Activated T-cell treated with anti-CD3 and anti-CD28 coated beads, Interleukin-2, amount 50 U/mL, for 4 hours (primary cell): ENCODE measurements around the gene IST1. TPM values are rescaled to one million over a fixed set of nuclear protein-coding genes. Genes with fewer than 3 reads are reported as not detected.

Source experiments
- ATAC-seq, 2 donors: fragments of 200-7000 bp; cut with Tn5 transposase; one replicate each; pipeline ENCODE4 v1.10.0; 2021
- DNase-seq: peaks from one replicate; pipeline ENCODE4 v3.0.0-alpha.2; 2020
- H3K27me3 Mint-ChIP-seq: one replicate; pipeline ENCODE4 v1.8.0; 2021; ENCODE audit warnings: low read depth, mixed read lengths
- H3K36me3 Mint-ChIP-seq: one replicate; pipeline ENCODE4 v1.8.0; 2022; ENCODE audit warnings: mixed read lengths; ENCODE audit not compliant: insufficient read depth
- H3K4me1 Mint-ChIP-seq: one replicate; pipeline ENCODE4 v1.8.0; 2021; ENCODE audit warnings: low read depth, mixed read lengths
- H3K4me3 Mint-ChIP-seq: one replicate; pipeline ENCODE4 v1.8.0; 2021; ENCODE audit warnings: mild to moderate bottlenecking, moderate library complexity, mixed read lengths
- H3K9me3 Mint-ChIP-seq: one replicate; pipeline ENCODE4 v1.8.0; 2021; ENCODE audit warnings: mixed read lengths
- total RNA-seq, 3 donors: library from RNA; stranded (reverse); gene quantifications; one replicate each; pipeline ENCODE4 v1.2.1, GENCODE V29; 2021

The IST1 gene
- total RNA-seq = 100 to 1,000 TPM; 149 to 176 (median 158) TPM

DNA sequence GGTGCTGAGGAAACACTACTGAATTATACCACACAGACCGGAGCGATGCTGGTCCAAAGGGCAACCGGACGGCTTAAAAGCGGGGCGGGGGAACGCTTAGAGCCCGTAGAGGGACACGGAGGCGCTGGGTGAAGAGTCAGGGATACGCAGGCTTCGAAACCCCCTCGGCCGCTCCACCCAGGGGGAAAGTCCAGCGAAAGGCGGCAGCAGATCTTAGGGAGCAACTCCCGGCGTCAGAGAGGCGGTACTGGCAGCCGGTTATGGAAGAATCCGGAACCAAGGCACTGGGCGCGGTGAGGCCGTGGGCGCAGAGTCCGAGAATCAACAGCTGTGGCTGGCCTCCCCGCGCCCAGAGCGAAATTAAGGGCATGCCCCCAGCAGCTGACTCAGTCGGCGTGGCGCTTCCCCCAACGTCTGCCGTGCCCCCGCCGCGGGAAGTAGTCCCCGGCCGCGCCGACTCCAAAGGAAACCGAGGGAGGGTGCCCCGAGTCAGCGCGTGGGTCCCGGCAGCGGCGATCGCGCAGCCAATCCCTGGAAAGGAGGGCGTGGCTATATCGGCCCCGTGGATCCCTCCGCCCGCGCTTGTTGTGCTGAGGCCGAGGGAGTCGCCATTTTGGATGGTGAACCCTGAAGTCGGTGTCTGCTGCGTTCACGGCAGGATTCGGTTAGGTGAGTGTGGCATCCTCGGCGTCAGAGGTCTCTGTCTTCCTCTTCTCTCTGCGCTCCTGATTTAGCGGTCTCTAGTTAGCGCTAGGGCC, at the start of gene IST1:
Gene IST1 (plus strand): TSS at position 611 of the 758 bp plus-strand sequence. CDS start 20,110 bp downstream, outside the sequence.
- peaks cover 20% of the 10 kb centered on the region for H3K4me1 Mint-ChIP-seq
- no peaks in the 10 kb centered on the region for H3K9me3 Mint-ChIP-seq

DNA sequence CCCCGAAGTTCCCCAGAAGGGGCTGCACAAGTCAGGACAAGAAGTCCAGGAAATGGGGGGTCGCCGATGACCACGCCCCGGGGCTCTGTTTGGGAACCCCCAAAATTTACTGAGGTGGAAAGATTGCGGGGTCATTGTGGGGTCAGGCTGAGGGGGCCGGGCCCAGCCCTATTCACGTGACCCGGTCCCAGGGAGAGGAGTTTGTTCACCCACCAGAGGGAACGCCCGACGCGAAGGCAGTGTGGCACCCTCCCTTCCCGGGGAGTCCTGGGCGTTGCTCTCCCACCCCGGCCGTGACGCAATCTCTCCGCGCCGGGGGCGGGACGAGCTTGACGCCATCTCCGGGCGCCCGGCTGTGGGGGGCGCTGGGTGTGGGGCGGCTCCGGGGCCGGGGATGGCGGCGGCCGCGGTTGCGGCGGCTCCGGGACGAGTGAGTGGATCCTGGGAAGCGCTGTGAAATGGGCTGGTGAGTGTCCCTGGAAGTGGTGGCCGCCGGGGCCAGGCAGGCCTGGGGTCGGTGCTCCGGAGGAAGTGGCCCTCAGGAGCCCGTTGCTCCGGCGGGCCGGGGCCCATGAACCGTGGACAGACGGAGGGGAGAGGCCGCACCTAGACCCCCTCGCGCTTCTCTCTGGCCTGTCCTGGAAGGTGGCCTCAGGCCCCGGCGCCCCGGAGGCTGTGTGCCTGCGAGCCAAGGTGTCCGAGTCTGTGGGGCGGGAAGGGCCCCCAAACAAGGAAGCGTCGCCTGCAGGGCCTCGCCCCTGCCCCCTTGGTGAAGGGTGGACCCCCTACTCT, 49.5 kb upstream of the IST1 start, which contains the start of gene ATXN1L:
Gene ATXN1L (plus strand): TSS at position 338 of the 792 bp plus-strand sequence. CDS start 3,765 bp downstream, outside the sequence.
- Mint-ChIP-seq H3K4me1 (peaks cover 39% of the 10 kb centered on the region), H3K36me3 (peaks cover 21% of the 10 kb centered on the region), H3K27me3 (no peaks in the 10 kb centered on the region), H3K9me3 (no peaks in the 10 kb centered on the region), H3K4me3 (peak within 1 kb of the TSS; percentile 93)
- ATAC-seq (peak; percentile 85 to 92), DNase-seq (peak; percentile 91)

More for the DNA sequence above, at the start of gene IST1:
- Mint-ChIP-seq H3K4me3 (peak within 1 kb of the TSS; percentile 97), H3K36me3 (peaks cover 3% of the 10 kb centered on the region), H3K27me3 (no peaks in the 10 kb centered on the region)
- ATAC-seq = peak; percentile 94 to 95
- peak; percentile 98 for DNase-seq

DNA sequence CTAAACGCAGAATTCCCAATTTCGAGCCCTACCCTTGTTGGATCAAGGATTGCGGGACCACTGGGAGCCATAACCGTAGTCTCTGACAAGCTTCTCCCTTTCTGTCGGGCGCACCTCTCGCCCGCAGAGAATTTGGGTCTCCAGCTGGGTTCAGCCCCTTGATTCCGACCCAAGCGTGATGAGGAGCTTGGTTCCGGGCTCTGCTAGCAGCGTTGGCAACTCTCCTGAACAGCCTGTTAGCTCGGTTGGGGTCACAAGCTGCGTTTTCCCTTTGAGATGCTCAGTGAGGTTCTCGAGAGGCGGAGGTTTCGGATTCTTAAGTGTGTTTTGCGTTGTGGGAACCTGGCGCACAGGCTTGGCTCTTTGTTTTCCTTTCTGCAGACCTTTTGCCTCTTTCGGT, 48.9 kb upstream of the IST1 start:
- no peaks in the 10 kb centered on the region for H3K27me3 Mint-ChIP-seq
- H3K36me3 Mint-ChIP-seq = peaks cover 21% of the 10 kb centered on the region
- DNase-seq (no peak), ATAC-seq (peak; percentile 2)
- peaks cover 39% of the 10 kb centered on the region for H3K4me1 Mint-ChIP-seq
- H3K4me3 Mint-ChIP-seq = peak overlapping the region; percentile 93
- no peaks in the 10 kb centered on the region for H3K9me3 Mint-ChIP-seq

DNA sequence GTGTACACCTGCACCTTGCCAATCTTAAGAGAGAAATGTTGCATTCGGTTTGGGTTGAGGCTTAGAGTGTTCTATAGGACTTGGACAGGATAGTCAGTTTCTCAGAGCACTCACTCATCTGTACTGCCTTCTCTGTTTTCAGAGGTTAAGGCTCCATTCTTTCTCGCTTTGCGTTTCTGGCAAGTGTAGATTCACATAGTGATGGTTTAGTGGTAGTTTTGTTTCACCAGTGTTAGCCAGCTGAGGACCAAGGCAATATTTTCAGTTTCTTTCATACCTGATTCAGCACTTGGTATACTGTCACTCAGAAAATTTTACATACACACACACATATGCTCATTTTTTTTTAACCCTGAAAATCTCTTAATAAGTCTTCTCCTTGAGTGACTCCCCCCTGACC, 48.2 kb upstream of the IST1 start:
- Mint-ChIP-seq H3K36me3 (peaks cover 25% of the 10 kb centered on the region), H3K4me1 (peaks cover 43% of the 10 kb centered on the region), H3K4me3 (peak overlapping the region; percentile 93), H3K27me3 (no peaks in the 10 kb centered on the region), H3K9me3 (no peaks in the 10 kb centered on the region)
- DNase-seq (no peak), ATAC-seq (no peak)

DNA sequence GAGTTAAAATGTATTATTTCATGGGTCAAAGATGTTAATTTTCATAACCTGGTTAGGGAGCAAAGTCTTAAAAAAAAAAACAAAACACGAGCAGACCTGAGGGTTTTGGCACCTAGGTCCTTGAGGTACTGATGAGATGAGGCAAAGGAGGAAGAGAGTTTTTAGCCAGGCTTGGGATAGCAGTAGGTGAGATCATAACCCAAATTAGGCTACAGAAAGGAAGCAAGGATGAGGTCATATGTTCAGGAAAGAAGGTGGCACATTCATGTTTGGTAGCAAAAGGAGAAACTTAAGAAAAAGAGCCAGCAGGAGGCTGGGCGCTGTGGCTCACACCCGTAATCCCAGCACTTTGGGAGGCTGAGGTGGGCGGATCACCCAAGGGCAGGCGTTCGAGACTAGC, 46.7 kb upstream of the IST1 start:
- Mint-ChIP-seq H3K9me3 (no peaks in the 10 kb centered on the region), H3K36me3 (peaks cover 32% of the 10 kb centered on the region), H3K4me3 (peak overlapping the region; percentile 1), H3K27me3 (no peaks in the 10 kb centered on the region), H3K4me1 (peaks cover 50% of the 10 kb centered on the region)
- DNase-seq = no peak
- no peak for ATAC-seq

DNA sequence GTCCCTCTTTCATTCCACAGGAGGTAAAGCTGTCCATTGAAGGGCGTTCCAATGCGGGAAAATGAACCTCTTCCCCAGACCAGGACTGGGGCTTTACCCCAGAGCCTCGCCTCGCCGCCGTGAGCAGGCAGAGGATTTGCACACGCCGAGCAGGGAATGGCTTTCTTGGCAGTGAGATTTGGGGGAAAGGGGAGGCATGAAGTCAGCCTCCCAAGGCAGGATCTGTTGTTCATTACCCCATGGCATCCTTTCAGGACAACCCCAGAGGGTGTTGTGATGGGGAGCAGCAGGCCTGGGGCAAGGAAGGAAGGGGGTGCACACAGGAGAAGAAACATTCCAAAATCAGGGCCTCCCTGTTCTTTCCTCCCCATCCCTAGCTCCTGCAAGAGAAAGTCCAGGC, 43.6 kb upstream of the IST1 start:
- ATAC-seq = no peak

DNA sequence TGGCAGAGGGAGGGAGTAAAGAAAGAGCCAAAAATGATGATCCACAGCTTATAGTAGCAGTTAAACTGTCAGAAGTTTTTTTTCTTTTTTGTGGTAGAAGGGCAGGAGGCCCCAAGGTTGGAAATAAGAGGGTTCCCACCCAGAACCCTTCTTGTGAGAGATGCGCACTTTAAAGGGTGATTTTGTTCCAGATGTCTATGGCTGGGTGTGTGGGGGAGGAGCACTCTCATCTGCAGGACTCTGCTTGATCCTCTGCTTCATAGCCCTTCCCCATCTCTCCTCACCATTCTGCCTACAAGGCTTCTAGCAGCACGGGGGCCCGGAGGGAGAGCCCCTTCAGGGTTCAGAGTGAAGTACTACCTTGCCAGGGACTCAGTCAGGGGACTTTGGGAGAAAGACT, 43.2 kb upstream of the IST1 start:
- peaks cover 38% of the 10 kb centered on the region for H3K36me3 Mint-ChIP-seq
- no peaks in the 10 kb centered on the region for H3K9me3 Mint-ChIP-seq
- DNase-seq (no peak), ATAC-seq (no peak)
- peaks cover 72% of the 10 kb centered on the region for H3K4me1 Mint-ChIP-seq
- no peaks in the 10 kb centered on the region for H3K27me3 Mint-ChIP-seq
- H3K4me3 Mint-ChIP-seq = no peak overlapping the region

More for the DNA sequence above, 43.6 kb upstream of the IST1 start:
- no peak for DNase-seq
- H3K36me3 Mint-ChIP-seq = peaks cover 38% of the 10 kb centered on the region
- H3K9me3 Mint-ChIP-seq = no peaks in the 10 kb centered on the region
- H3K4me1 Mint-ChIP-seq = peaks cover 73% of the 10 kb centered on the region
- H3K4me3 Mint-ChIP-seq = no peak overlapping the region
- no peaks in the 10 kb centered on the region for H3K27me3 Mint-ChIP-seq

DNA sequence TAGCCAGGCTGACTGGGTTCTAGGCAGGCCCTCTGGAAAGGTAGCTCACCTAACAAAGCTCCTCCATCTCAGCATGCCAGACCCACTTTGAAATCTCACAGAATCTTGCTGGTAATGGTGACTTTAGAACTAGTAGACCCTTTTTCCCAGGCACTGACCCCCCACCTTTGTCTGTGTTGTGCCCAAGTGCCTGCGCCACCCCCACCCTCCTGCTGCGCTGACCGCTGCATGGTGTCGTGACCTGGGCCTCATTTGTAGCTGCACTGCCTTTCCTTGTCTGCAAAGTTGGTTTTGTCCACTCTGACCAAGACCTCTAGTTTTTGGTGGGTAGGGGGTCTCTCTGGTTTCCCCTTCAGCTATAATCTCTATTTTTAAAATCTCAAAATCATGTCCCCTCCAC, 42.8 kb upstream of the IST1 start:
- Mint-ChIP-seq H3K4me3 (no peak overlapping the region), H3K4me1 (peaks cover 71% of the 10 kb centered on the region), H3K9me3 (no peaks in the 10 kb centered on the region), H3K27me3 (no peaks in the 10 kb centered on the region), H3K36me3 (peaks cover 38% of the 10 kb centered on the region)
- ATAC-seq (no peak), DNase-seq (no peak)

DNA sequence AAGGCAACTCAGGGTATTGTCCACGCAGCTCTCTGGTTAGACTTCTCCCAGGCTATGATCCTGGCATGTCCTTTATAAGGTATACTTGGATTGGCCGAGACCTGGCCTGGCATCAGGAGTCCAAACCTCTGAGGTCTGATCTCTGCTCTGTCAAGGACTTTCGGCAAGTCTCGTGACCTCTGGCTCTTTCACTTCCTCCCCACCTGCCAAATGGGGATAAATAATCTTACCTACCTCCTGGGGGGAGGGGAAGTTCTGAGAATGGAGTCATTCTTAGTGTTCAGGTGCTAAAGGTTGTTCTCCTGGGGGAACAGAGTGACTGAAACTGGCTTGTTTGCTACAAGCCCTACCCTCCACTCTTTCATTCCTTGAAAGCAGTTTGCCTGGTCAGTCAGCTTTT, 41.9 kb upstream of the IST1 start:
- Mint-ChIP-seq H3K27me3 (no peaks in the 10 kb centered on the region), H3K4me3 (no peak overlapping the region), H3K36me3 (peaks cover 32% of the 10 kb centered on the region), H3K4me1 (peaks cover 62% of the 10 kb centered on the region), H3K9me3 (no peaks in the 10 kb centered on the region)
- ATAC-seq = no peak
- no peak for DNase-seq

DNA sequence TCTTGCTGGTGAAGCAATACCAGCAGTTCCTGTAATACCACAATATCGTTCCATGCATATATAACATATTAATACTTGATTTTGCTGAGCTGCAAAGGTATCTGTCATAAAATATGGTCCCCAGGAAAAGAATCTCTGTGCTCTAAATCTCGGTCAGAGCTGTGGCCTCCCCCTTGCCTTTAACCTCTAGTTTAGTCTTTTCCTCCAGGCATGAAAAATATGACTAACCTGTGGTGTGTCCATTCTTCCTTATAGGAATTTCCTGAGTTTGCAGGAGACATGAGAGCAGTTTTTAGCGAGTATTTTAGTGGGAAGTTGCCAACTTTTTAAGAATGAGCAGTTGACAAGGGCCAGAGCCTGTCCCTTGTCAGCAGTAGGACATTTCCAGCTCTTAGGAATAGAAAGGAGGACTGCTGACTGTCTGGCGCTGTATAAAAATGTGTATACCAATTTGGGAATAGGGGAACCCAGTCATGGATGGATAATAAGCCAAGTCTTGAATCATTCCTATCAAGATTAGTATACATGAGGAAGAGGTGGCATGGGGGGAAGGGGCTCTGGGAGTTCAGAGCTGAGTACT, 40.9 kb upstream of the IST1 start:
- ATAC-seq = no peak
- H3K4me1 Mint-ChIP-seq = peaks cover 64% of the 10 kb centered on the region

DNA sequence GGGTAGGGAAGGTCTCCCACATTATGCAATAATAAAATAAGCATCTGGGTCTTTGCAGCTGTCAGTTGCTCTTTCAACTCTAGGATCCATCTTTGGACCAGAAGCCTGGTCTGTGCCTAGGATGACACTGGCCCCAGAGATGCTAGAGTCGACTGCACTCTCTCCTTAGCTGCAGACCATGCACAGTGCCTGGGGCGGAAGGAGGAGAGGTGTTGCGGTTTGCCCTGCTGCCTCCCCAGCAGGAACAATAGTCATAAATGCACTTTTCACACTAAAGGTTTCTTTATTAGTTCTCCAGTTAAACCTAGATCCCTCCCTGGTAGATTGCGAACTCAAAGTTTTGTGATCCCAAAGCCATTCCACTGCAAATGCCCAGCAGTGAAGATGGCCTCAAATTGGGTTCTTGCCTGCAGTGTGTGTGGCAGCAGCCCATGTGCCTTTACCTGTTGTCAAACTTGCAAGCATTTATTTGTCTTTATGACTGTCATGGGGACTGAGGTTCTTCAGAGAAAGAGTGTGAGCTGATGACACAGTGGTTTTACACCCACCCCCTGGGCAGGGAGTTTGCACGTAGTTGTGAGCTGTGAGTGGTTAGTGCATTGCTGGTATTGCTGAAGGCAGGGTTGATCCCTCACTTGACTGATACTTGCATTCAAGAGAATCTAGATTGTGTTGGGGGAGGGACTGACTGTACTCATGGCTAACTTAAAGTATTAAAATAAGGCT, 39.2 kb upstream of the IST1 start:
- H3K27me3 Mint-ChIP-seq = no peaks in the 10 kb centered on the region
- peaks cover 30% of the 10 kb centered on the region for H3K36me3 Mint-ChIP-seq
- H3K4me3 Mint-ChIP-seq = peak overlapping the region; percentile 43
- DNase-seq (no peak), ATAC-seq (peak; percentile 69 to 86)
- H3K9me3 Mint-ChIP-seq = no peaks in the 10 kb centered on the region
- H3K4me1 Mint-ChIP-seq = peaks cover 65% of the 10 kb centered on the region

More for the DNA sequence above, 40.9 kb upstream of the IST1 start:
- no peaks in the 10 kb centered on the region for H3K27me3 Mint-ChIP-seq
- peaks cover 30% of the 10 kb centered on the region for H3K36me3 Mint-ChIP-seq
- no peak overlapping the region for H3K4me3 Mint-ChIP-seq
- H3K9me3 Mint-ChIP-seq = no peaks in the 10 kb centered on the region
- DNase-seq = no peak

DNA sequence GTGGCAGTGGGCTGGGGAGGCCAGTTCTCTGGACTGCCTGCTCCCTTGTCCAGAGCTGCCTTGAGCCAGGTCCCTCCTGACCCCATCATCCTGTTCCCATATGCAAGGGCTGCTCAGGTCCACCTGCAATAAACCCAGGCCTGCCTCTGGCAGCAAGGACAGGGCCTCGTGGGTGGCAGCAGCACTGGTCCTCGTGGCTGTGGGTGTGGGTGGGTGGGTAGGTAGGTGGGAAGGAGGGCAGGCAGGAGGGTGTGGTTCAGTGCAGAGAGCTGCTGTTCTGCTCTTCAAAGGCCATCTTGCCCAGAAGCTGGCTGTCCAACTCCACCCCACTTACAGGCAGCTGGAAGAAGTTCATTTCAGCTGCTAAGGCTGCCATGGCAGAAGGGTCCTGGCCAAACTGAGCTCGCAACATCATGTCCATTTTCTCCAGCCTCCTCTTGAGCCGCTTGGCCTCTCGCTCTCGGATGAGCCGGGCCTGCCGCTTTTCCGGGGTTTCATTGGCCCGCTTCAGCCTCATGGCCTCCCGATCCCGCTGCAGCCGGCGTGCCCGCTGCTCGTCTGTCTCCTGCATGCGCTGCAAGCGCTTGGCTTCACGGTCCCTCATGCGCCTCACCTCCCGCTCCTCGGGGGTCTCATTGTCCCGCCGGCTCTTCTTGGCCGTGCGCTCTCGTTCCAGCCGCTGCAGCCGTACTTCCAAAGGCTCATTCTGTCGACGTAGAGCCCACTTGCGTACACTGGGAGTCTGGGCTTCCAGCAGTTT, 35.4 kb upstream of the IST1 start:
- no peak overlapping the region for H3K4me3 Mint-ChIP-seq
- no peak for ATAC-seq
- peaks cover 31% of the 10 kb centered on the region for H3K4me1 Mint-ChIP-seq
- no peaks in the 10 kb centered on the region for H3K9me3 Mint-ChIP-seq
- peaks cover 20% of the 10 kb centered on the region for H3K36me3 Mint-ChIP-seq
- no peak for DNase-seq
- no peaks in the 10 kb centered on the region for H3K27me3 Mint-ChIP-seq

DNA sequence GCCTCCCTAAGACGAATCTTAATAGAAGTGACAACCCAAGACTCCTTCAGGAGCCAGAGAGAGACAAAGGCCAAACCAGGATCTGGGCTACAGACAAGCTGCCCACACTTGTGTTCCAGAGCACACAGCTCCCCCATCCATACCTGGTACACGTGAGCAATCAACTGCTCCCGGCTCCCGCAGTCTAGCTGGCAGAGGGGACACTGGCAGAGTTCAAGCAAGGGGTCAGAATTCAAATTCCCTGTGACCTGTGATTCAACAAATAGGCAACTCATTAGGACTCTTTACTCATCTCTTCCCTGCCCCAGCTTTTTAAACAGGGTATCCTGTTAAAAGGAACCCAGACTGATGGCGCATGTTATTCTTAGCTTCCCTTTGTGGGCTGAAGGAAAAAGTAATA, 31.3 kb upstream of the IST1 start:
- Mint-ChIP-seq H3K4me1 (peaks cover 6% of the 10 kb centered on the region), H3K36me3 (peaks cover 19% of the 10 kb centered on the region), H3K4me3 (no peak overlapping the region), H3K9me3 (no peaks in the 10 kb centered on the region), H3K27me3 (no peaks in the 10 kb centered on the region)
- ATAC-seq (no peak), DNase-seq (no peak)
